Measurements from ENCODE around the gene ZNF81. TPM values are rescaled to one million over a fixed set of nuclear protein-coding genes. Genes with fewer than 3 reads are reported as not detected.

The ZNF81 gene
- total RNA-seq, 6 experiments from 2014 or later, result 5.1 to 8.3 (median 6.2) TPM

DNA sequence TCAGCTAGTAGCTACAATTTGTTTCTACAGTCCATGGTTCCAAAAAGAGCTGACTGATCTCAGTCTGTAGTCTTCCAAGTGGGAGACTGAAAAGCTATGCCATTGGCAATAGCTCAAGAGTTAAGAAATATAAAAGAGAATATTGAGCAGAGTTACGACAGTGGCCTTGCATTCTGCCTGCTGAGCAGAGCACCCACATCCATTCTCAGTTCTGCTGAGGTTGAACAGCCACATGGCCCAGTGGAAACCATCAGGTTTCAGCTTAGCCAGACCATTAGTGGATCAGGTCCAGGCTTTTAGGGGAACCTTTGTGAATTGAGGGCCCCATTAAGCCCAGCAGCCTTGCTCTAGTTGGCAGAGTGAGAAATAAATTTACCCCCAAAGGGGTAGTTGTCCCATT, 28.1 kb downstream of the ZNF81 start:
- DNase-seq, result no peak

DNA sequence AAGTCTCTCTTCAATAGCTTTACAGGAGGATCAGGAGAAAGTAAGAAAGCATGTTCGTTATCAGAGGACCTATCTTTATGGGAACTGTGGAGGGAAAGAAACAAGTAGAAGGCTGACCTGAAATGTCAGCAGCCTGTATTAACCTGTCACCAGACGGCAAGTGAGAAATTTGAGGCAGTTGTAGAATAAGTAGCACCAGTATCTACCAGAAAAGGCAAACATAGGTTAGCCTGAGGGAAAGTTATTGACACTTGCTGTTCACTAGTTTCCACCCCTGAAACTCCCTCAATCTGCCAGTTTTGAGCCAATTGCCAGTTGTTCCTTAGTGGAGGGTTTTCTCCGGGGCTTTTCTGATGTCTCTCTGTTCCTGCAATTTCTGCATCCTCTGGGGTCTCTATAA, 36.4 kb downstream of the ZNF81 start:
- no peak for DNase-seq
- no peaks in the 10 kb centered on the region for H3K9me3 Mint-ChIP-seq
- H3K36me3 Mint-ChIP-seq (ENCODE audit: low read depth), result peaks cover 4% of the 10 kb centered on the region; the same call in 1 of the 2 replicates
- H3K27me3 Mint-ChIP-seq (ENCODE audit: insufficient read depth), result peaks cover 1% of the 10 kb centered on the region; the same call in 1 of the 2 replicates
- H3K4me3 Mint-ChIP-seq, result no peak overlapping the region
- no peak overlapping the region for H3K27ac Mint-ChIP-seq
- TF ChIP-seq, protein P1, sequence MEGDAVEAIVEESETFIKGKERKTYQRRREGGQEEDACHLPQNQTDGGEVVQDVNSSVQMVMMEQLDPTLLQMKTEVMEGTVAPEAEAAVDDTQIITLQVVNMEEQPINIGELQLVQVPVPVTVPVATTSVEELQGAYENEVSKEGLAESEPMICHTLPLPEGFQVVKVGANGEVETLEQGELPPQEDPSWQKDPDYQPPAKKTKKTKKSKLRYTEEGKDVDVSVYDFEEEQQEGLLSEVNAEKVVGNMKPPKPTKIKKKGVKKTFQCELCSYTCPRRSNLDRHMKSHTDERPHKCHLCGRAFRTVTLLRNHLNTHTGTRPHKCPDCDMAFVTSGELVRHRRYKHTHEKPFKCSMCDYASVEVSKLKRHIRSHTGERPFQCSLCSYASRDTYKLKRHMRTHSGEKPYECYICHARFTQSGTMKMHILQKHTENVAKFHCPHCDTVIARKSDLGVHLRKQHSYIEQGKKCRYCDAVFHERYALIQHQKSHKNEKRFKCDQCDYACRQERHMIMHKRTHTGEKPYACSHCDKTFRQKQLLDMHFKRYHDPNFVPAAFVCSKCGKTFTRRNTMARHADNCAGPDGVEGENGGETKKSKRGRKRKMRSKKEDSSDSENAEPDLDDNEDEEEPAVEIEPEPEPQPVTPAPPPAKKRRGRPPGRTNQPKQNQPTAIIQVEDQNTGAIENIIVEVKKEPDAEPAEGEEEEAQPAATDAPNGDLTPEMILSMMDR (IDR thresholded peaks at IDR 0.05), result no peak
- peaks cover 11% of the 10 kb centered on the region; the same call in 1 of the 2 replicates for H3K4me1 Mint-ChIP-seq (ENCODE audit: low read depth)

More for the DNA sequence above, 28.1 kb downstream of the ZNF81 start:
- H3K27ac Mint-ChIP-seq, result no peak overlapping the region
- H3K4me1 Mint-ChIP-seq (ENCODE audit: low read depth), result peaks cover 23% of the 10 kb centered on the region
- TF ChIP-seq, protein P1 (IDR thresholded peaks at IDR 0.05), result no peak
- no peaks in the 10 kb centered on the region for H3K9me3 Mint-ChIP-seq
- peaks cover 14% of the 10 kb centered on the region for H3K36me3 Mint-ChIP-seq (ENCODE audit: low read depth)
- no peak overlapping the region for H3K4me3 Mint-ChIP-seq
- H3K27me3 Mint-ChIP-seq (ENCODE audit: insufficient read depth), result peaks cover 2% of the 10 kb centered on the region; the same call in 1 of the 2 replicates

DNA sequence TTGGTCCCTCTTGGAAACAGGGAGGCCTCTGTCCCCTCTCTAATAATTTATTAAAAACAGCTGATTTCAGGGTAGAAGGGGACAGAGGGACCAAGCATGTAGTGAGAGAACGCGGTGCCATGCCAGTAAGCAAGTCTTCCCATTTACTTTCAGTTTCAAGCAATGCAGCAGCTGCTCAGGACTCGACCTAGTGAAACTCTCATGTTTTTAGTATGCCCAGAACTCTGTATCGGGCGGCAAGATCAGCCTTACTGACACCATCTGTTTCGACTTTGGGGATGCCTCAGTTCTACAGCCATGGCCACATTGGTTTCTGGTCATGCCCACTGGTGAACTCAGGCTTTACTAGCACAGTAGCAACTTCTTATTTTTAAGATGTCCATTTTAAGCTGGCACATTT, 40.6 kb downstream of the ZNF81 start:
- H3K36me3 Mint-ChIP-seq (ENCODE audit: low read depth), result peaks cover 10% of the 10 kb centered on the region; the same call in 1 of the 2 replicates
- DNase-seq, result no peak
- H3K9me3 Mint-ChIP-seq, result no peaks in the 10 kb centered on the region
- H3K4me1 Mint-ChIP-seq (ENCODE audit: low read depth), result peaks cover 11% of the 10 kb centered on the region; the same call in 1 of the 2 replicates
- peaks cover 1% of the 10 kb centered on the region; the same call in 1 of the 2 replicates for H3K27me3 Mint-ChIP-seq (ENCODE audit: insufficient read depth)
- no peak overlapping the region for H3K27ac Mint-ChIP-seq
- TF ChIP-seq, protein P1 (IDR thresholded peaks at IDR 0.05), result no peak
- no peak overlapping the region for H3K4me3 Mint-ChIP-seq

DNA sequence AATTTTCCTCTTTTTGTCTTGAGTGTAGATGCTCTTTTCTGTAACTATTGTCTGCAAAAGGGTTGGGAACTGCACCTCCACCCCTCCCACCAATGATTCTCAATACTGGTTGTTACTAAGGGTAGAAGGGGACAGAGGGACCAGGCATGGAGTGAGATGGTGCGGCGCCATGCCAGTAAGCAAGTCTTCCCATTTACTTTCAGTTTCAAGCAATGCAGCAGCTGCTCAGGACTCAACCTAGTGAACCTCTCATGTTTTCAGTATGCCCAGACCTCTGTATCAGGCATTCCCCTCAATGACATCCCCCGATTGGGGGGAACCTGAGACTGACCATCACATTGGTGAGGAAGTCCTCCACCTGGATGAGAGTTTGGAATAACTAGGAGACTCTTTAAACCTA, 41.5 kb downstream of the ZNF81 start:
- TF ChIP-seq, protein P1 (IDR thresholded peaks at IDR 0.05), result no peak
- H3K36me3 Mint-ChIP-seq (ENCODE audit: low read depth), result peaks cover 10% of the 10 kb centered on the region; the same call in 1 of the 2 replicates
- DNase-seq, result no peak
- H3K9me3 Mint-ChIP-seq, result no peaks in the 10 kb centered on the region
- no peak overlapping the region for H3K27ac Mint-ChIP-seq
- no peak overlapping the region for H3K4me3 Mint-ChIP-seq
- peaks cover 11% of the 10 kb centered on the region; the same call in 1 of the 2 replicates for H3K4me1 Mint-ChIP-seq (ENCODE audit: low read depth)
- peaks cover 1% of the 10 kb centered on the region; the same call in 1 of the 2 replicates for H3K27me3 Mint-ChIP-seq (ENCODE audit: insufficient read depth)

DNA sequence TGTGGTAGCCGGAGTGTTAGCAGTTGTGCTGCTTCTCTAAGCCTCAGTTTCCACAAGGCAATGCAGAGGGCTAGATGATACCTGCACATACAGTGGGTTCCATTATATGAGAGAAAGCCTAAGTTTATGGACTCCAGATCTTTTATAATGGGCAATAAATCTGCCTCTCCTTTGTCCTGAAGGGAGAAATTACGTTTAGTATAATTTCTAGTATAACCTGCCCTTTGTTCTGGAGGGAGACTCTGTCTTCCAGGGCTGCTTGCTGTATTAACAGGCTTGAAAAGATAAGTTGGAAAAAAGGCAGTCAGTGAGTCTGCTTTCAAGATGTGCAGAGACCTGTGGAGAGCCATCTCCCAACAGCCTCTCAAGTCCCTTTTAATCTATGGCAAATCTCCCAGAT, 42.8 kb downstream of the ZNF81 start:
- no peaks in the 10 kb centered on the region for H3K9me3 Mint-ChIP-seq
- H3K27ac Mint-ChIP-seq, result no peak overlapping the region
- DNase-seq, result no peak
- peaks cover 6% of the 10 kb centered on the region; the same call in 1 of the 2 replicates for H3K36me3 Mint-ChIP-seq (ENCODE audit: low read depth)
- TF ChIP-seq, protein P1 (IDR thresholded peaks at IDR 0.05), result no peak
- peaks cover 10% of the 10 kb centered on the region; the same call in 1 of the 2 replicates for H3K4me1 Mint-ChIP-seq (ENCODE audit: low read depth)
- peaks cover 1% of the 10 kb centered on the region; the same call in 1 of the 2 replicates for H3K27me3 Mint-ChIP-seq (ENCODE audit: insufficient read depth)
- no peak overlapping the region for H3K4me3 Mint-ChIP-seq
